Measurements from ENCODE around the gene PIK3CG.

DNA sequence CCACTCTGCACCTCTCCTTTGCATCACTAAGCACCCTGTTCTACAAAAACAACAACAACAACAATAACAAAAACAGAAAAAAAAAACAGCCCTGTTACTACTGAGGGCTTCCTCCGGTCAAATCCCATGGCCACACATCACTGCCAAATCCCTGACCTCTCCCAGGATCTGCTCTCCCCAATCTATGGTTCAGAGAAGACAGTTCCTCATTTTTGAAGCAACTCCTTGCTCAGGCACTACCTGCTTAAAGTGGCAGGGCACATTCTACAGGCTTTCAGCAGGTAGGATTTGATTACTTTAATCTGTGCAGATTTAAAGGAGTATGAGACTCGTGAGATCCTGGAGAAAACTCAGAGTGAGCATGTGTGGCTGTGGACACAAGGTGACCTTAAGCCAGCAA lies 46.9 kb downstream of the PIK3CG start:
- TF ChIP-seq POLR2A (IDR thresholded peaks at IDR 0.05; ENCODE audit: low read depth, low read length) (no peak), POLR2AphosphoS5 (IDR thresholded peaks at IDR 0.05; ENCODE audit: low read depth, low read length) (no peak), TAF1 (IDR thresholded peaks at IDR 0.05; ENCODE audit: borderline replicate concordance, low read depth, low read length) (no peak)
